GM21619 (cell line): ENCODE data around the gene OR5K3.

Experiments used
- ATAC-seq: cut with Tn5 transposase; IDR thresholded peaks from one replicate; pipeline ENCODE4 v1.9.1; 2021; ENCODE audit not compliant: unreplicated experiment

The OR5K3 gene

DNA sequence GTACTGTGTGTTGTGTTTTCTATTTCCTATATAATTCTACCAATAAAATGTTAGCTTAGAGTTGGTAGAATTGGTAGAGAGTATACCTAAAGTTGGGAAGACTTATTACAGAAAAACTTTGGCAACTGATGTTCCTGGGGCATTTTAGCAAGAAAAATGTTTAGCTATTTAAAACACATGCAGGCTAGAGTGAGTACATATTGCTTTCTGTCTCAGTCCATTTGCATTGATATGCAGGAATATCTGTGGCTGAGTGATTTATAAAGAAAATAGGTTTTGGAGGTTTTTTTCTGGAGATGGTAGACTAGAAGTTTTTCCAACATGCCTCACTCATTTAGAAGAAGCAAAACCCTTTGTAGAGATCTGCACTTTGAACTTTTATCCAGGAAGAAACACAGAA lies 42.1 kb downstream of the OR5K3 start:
- no peak for ATAC-seq

DNA sequence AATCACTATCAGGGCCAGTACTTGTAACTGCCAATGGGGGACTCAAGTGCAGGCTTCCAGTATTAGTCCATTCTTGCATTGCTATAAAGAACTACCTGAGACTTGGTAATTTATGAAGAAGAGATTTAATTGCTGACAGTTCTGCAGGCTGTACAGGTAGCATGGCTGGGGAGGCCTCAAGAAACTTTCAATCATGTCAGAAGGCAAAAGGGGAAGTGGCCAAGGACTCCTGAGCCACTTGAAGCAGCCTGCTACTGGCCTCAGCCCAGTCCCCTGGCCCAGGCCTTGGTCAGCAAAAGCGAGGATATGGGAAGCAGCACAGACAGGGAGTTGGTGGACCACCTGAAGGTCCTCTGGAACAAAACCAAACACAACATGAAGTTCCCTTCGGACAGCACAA lies 43.3 kb downstream of the OR5K3 start:
- ATAC-seq, result no peak

DNA sequence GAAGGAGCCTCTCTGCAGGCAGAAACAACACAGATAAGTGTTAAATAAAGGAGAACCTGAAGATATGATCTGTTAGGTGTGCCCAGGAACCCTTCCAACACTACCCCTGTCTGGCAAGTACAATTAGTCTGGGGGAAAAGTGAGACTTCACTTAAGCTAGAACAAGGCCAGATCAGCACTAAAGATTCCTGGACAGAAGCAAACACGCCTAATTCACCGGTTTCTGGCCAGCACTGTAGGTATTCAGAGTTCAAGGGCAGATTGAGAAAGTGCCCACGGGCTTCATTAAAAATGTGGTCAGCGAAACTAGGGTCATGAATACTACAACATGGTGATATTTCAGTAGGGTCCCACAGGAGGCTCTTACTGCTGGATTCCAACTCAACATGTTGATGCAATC lies 43.9 kb downstream of the OR5K3 start:
- ATAC-seq, result no peak

DNA sequence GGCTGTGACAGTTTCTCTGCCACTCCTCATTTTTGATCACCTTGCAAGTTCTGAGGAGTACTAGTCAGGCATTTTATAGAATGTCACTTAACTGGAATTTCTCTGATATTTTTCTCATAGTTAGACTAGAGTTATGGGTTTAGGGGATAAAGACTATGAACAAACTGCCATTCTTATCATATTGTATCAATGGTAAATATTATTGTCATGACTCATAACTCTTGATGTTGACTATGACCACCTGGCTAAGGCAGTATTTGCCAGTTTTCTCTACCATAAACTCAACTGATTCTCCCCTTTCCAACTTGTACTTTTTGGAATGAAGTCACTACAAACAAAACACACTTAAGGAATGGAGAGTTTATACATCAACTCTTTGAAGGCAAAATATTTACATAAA lies 49.8 kb downstream of the OR5K3 start:
- no peak for ATAC-seq
